ENCODE data around the gene OIT3. TPM values are rescaled to one million over a fixed set of nuclear protein-coding genes. Genes with fewer than 3 reads are reported as not detected.

The OIT3 gene
- total and polyA plus RNA-seq, 8 donors: 0.05 to 0.34 TPM; not detected in 6

DNA sequence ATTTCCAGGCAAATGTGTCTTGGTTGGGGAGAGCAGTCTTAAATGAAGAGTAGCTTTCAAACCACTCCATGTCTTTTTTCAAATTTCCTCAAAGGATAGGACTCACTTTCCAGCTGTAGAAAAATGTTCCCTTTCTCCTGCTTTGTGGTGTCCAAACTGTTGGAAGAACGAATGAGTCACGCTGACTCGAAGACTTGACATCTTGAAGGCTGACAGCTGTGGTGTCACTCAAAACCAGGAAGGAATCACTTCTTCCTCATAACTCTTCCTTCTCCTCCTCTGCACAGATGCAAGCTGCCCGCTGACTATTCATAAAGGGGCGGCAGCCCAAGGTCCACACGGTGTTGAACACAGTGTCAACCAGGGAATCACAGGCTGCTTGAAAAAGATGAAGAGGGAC lies 41.8 kb downstream of the OIT3 start:
- no peaks in the 10 kb centered on the region for H3K9me3 ChIP-seq
- no peak for ATAC-seq
- DNase-seq: no peak
- no peak overlapping the region for H3K27ac ChIP-seq
- 92 to 94% methylated on average over 6 of the region's 6 CpGs for whole genome bisulfite sequencing, 2 donors
- FAIRE-seq: no peak
- H3K4me1 ChIP-seq: no peaks in the 10 kb centered on the region
- H3K27me3 ChIP-seq: peaks cover 0 to 3% (median 0%) of the 10 kb centered on the region in 4 donors
- intact Hi-C loops (cut with DNase I): no loop called here
- H3K4me3 ChIP-seq: no peak overlapping the region
- no peaks in the 10 kb centered on the region for H3K36me3 ChIP-seq
- TF ChIP-seq CTCF (IDR thresholded peaks at IDR 0.05): no peak

GRCh38 chr10:72943498-72944234 lies 50.1 kb downstream of the OIT3 start:
- Histone ChIP-seq H3K27ac (no peak overlapping the region), H3K9me3 (no peaks in the 10 kb centered on the region), H3K36me3 (no peaks in the 10 kb centered on the region), H3K27me3 (no peaks in the 10 kb centered on the region), H3K4me1 (no peaks in the 10 kb centered on the region), H3K4me3 (no peak overlapping the region)
- DNase-seq (no peak), ATAC-seq (no peak), FAIRE-seq (no peak)
- TF ChIP-seq CTCF (IDR thresholded peaks at IDR 0.05): no peak
- intact Hi-C loops (cut with DNase I): no loop called here
- 27 to 40% methylated on average over 2 of the region's 2 CpGs for WGBS, 2 donors

GRCh38 chr10:72946963-72947362 lies 53.4 kb downstream of the OIT3 start:
- Histone ChIP-seq H3K27me3 (no peaks in the 10 kb centered on the region), H3K4me3 (no peak overlapping the region), H3K36me3 (no peaks in the 10 kb centered on the region), H3K27ac (no peak overlapping the region), H3K9me3 (no peaks in the 10 kb centered on the region), H3K4me1 (no peaks in the 10 kb centered on the region)
- FAIRE-seq (no peak), DNase-seq (no peak), ATAC-seq (no peak)
- intact Hi-C loops (cut with DNase I): no loop called here
- TF ChIP-seq CTCF (IDR thresholded peaks at IDR 0.05): no peak
- WGBS, 2 donors: 76 to 77% methylated on average over 1 of the region's 1 CpG

- H3K4me1 ChIP-seq: no peaks in the 10 kb centered on the region
- no peak for FAIRE-seq
- H3K4me3 ChIP-seq: no peak overlapping the region
- no peaks in the 10 kb centered on the region for H3K9me3 ChIP-seq
- DNase-seq: no peak
- intact Hi-C loops (cut with DNase I): no loop called here
- WGBS, 2 donors: 62 to 64% methylated on average over 6 of the region's 6 CpGs
- no peak overlapping the region for H3K27ac ChIP-seq
- no peak for TF ChIP-seq CTCF (IDR thresholded peaks at IDR 0.05)
- no peak for ATAC-seq
- no peaks in the 10 kb centered on the region for H3K36me3 ChIP-seq
- H3K27me3 ChIP-seq: no peaks in the 10 kb centered on the region
These were observed 55.2 kb downstream of the OIT3 start for GRCh38 chr10:72948762-72949161.

DNA sequence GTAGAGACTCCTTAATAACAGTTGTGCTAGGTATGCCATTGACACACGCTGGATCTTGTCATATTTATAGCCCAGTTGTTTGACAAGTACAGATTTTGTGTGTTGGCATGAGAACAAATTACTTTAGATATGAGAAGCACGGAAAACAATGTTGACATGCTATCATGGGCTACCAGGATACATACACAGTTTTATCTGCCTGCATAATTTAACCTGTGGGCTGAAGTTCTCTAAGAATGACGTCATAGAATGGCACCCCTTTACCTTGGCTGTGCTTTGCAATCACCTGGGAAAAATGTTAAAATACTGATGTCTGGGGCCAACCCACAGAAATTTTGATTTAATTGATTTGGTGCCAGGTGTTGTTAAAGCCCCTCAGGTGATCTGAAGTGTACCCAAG lies 58.2 kb downstream of the OIT3 start:
- 9 to 14% methylated on average over 3 of the region's 3 CpGs for WGBS, 2 donors
- no peak overlapping the region for H3K27ac ChIP-seq
- no peak for FAIRE-seq

More for the DNA sequence above, 58.2 kb downstream of the OIT3 start:
- Histone ChIP-seq H3K27me3 (no peaks in the 10 kb centered on the region), H3K4me3 (no peak overlapping the region), H3K36me3 (no peaks in the 10 kb centered on the region), H3K9me3 (no peaks in the 10 kb centered on the region), H3K4me1 (no peaks in the 10 kb centered on the region)
- ATAC-seq: no peak
- intact Hi-C loops (cut with DNase I): no loop called here
- no peak for TF ChIP-seq CTCF (IDR thresholded peaks at IDR 0.05)
- DNase-seq: no peak
